Keratinocyte (primary cell): ENCODE data around the gene PPP1R36. TPM values are rescaled to one million over a fixed set of nuclear protein-coding genes. Genes with fewer than 3 reads are reported as not detected.

Experiments
- DNase-seq: peaks from one replicate; pipeline ENCODE4 v3.0.0-alpha.2; 2011; ENCODE audit warnings: low read depth, missing footprints, low spot score
- FAIRE-seq: peaks from 2 replicates; lab custom pipeline; 2011; peaks lifted over from hg19 to GRCh38; lab: Jason Lieb, UNC
- H2AFZ ChIP-seq: 2 replicates; pipeline ENCODE4 v1.6.0; 2012; ENCODE audit warnings: low read length, control low read depth, inconsistent platforms; ENCODE audit not compliant: control insufficient read depth
- H3K27ac ChIP-seq: 2 replicates; pipeline ENCODE4 v1.5.1; 2011; ENCODE audit warnings: low read length; ENCODE audit not compliant: control insufficient read depth, insufficient read depth
- H3K27me3 ChIP-seq: 3 replicates; pipeline ENCODE4 v1.6.0; 2011; ENCODE audit warnings: low read length; ENCODE audit not compliant: control insufficient read depth, insufficient read depth; ENCODE audit errors: extremely low read depth
- H3K36me3 ChIP-seq, 2 experiments: 2 replicates in 1 of 2; 3 replicates in 1 of 2; pipeline ENCODE4 v1.5.1; 2011; ENCODE audit warnings: low read length in 2 of 2, mild to moderate bottlenecking in 1 of 2; ENCODE audit not compliant: control insufficient read depth in 2 of 2, insufficient read depth in 2 of 2; ENCODE audit errors: extremely low read depth in 1 of 2
- H3K4me1 ChIP-seq: 3 replicates; pipeline ENCODE4 v1.5.1; 2011; ENCODE audit warnings: low read length; ENCODE audit not compliant: control insufficient read depth, insufficient read depth; ENCODE audit errors: extremely low read depth
- H3K4me2 ChIP-seq: 3 replicates; pipeline ENCODE4 v1.6.0; 2011; ENCODE audit warnings: low read depth, low read length; ENCODE audit not compliant: control insufficient read depth, insufficient read depth; ENCODE audit errors: extremely low read depth
- H3K4me3 ChIP-seq, 3 experiments: fragments of 200-600 bp in 1 of 3; sonication (generic) in 1 of 3; 2 replicates in 2 of 3; 3 replicates in 1 of 3; pipeline ENCODE4 v1.5.1; 2011 to 2016; ENCODE audit warnings: low read length in 3 of 3, mild to moderate bottlenecking in 3 of 3, control low read depth in 2 of 3, inconsistent platforms in 1 of 3, low read depth in 1 of 3, mixed read lengths in 1 of 3, mixed run types in 1 of 3, moderate library complexity in 1 of 3; ENCODE audit not compliant: control insufficient read depth in 2 of 3, insufficient read depth in 2 of 3; ENCODE audit errors: extremely low read depth in 1 of 3
- H3K79me2 ChIP-seq: 2 replicates; pipeline ENCODE4 v1.6.0; 2012; ENCODE audit warnings: low read length; ENCODE audit not compliant: control insufficient read depth, insufficient read depth
- H3K9ac ChIP-seq: 3 replicates; pipeline ENCODE4 v1.6.0; 2011; ENCODE audit warnings: low read length; ENCODE audit not compliant: control insufficient read depth, insufficient read depth; ENCODE audit errors: extremely low read depth
- H3K9me1 ChIP-seq: 3 replicates; pipeline ENCODE4 v1.6.0; 2011; ENCODE audit warnings: low read length; ENCODE audit not compliant: control insufficient read depth, insufficient read depth; ENCODE audit errors: extremely low read depth
- H3K9me3 ChIP-seq: 2 replicates; pipeline ENCODE4 v1.5.1; 2012; ENCODE audit warnings: low read depth, low read length; ENCODE audit not compliant: control insufficient read depth
- H4K20me1 ChIP-seq: 3 replicates; pipeline ENCODE4 v1.6.0; 2011; ENCODE audit warnings: low read length; ENCODE audit not compliant: control insufficient read depth, insufficient read depth; ENCODE audit errors: extremely low read depth
- CTCF ChIP-seq, 3 experiments: IDR thresholded peaks in 1 of 3; conservative IDR thresholded peaks in 1 of 3; optimal IDR thresholded peaks in 1 of 3; 2 replicates in 2 of 3; 3 replicates in 1 of 3; pipeline versions ENCODE3 to v1.5.1; 2011; ENCODE audit warnings: low read length in 3 of 3, mild to moderate bottlenecking in 3 of 3, moderate library complexity in 2 of 3, control low read depth in 1 of 3, inconsistent platforms in 1 of 3; ENCODE audit not compliant: insufficient read depth in 2 of 3; ENCODE audit errors: extremely low read depth in 1 of 3
- EZH2 ChIP-seq: IDR thresholded peaks from one replicate; pipeline ENCODE4 v1.6.1; 2012; ENCODE audit warnings: inconsistent platforms, mild to moderate bottlenecking, low read length, moderate library complexity
- dilution Hi-C: fragments of 300-500 bp; cut with MboI; formaldehyde crosslinking; loops from one replicate; pipeline ENCODE4 v1.7.0; 2020; ENCODE audit warnings: low sequenced_read_pairs; ENCODE audit not compliant: extremely low pct_ligation_motif_present
- polyA plus RNA-seq, 5 experiments: library from polyadenylated mRNA; depleted of rRNA in 3 of 5; stranded (reverse) in 3 of 5; stranded (forward) in 1 of 5; unstranded in 1 of 5; fragments of >200 nt; gene quantifications; 1 replicate in 1 of 5; 2 replicates in 3 of 5; 3 replicates in 1 of 5; pipeline versions ENCODE4 v1.2.1 to v1.2.3, GENCODE V29; 2011 to 2012; ENCODE audit warnings: missing spikeins in 2 of 5, low read depth in 1 of 5, low replicate concordance in 1 of 5

The PPP1R36 gene
- polyA plus RNA-seq, 1 donor (not counting 4 experiments of a cell fraction or from before 2014, with no cell fraction given) = 0.81 TPM

DNA sequence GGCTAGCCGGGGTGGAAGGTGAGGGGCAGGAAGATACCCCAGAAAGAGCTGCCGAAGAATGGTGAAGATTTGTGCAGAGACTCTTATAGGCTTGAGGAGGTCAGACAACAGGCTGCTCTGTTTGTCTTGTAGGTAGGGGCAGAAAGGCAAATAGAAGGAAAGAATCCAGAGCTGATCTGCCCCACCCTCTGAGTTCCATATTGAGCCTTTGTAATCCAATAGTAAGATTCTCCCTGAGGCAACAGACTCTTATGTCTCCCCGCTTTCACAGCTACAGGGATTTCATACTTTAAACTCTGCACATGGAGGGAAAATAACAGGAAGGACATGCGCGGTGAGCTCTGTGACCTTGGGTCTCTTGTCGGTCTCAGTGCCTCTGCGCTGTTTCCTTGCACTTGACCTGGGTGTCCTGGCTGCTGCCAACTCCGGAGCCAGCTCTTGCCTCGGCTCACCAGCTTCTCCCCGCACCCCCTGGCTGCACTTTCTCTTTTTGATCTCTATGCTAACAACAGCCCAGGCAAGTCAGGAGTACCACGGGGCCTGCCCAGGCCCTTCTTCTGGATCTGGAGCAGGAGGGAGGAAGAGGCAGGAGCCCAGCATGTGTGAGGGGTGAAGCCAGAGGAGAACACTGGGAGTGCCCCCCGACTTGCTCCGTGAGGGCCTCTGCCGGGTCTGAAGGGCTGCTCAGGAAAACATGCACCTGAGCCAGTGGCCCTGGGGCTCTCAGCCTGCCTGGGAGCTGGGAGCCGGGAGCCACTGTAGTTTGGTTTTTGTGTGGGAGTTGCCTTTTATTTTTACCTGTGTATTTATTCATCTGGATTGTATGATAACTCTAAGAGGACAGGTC, 75.8 kb downstream of the PPP1R36 start:
- Histone ChIP-seq H3K4me2 (peak overlapping the region; percentile 38), H2AFZ (peak overlapping the region; percentile 62), H3K36me3 (no peaks in the 10 kb centered on the region), H3K4me3 (no peak overlapping the region), H3K27ac (no peak overlapping the region), H3K9me1 (no peaks in the 10 kb centered on the region), H3K9me3 (no peaks in the 10 kb centered on the region), H4K20me1 (no peaks in the 10 kb centered on the region), H3K79me2 (no peaks in the 10 kb centered on the region), H3K9ac (no peak overlapping the region), H3K4me1 (peaks cover 33% of the 10 kb centered on the region), H3K27me3 (no peaks in the 10 kb centered on the region)
- DNase-seq = no peak
- FAIRE-seq = peak; percentile 56
- no peak for TF ChIP-seq CTCF (optimal IDR thresholded peaks at IDR 0.05 in 1 of 3, IDR thresholded peaks at IDR 0.05 in 1 of 3, conservative IDR thresholded peaks at IDR 0.05 in 1 of 3; ENCODE audit: extremely low read depth in 1 of 3, insufficient read depth in 2 of 3, low read length in 3 of 3)
- no peak for TF ChIP-seq EZH2
- dilution Hi-C loops = no loop called here

GRCh38 chr14:64628940-64629408, 79.2 kb downstream of the PPP1R36 start:
- no peaks in the 10 kb centered on the region for H3K36me3 ChIP-seq
- H3K9ac ChIP-seq = no peak overlapping the region
- no peaks in the 10 kb centered on the region for H4K20me1 ChIP-seq
- dilution Hi-C loops = no loop called here
- peak in 1 of 3 experiments; percentile 7 for TF ChIP-seq CTCF (optimal IDR thresholded peaks at IDR 0.05 in 1 of 3, IDR thresholded peaks at IDR 0.05 in 1 of 3, conservative IDR thresholded peaks at IDR 0.05 in 1 of 3; ENCODE audit: extremely low read depth in 1 of 3, insufficient read depth in 2 of 3, low read length in 3 of 3)
- TF ChIP-seq EZH2 = no peak
- FAIRE-seq = peak; percentile 80
- no peak overlapping the region for H3K4me2 ChIP-seq
- no peak overlapping the region for H3K4me3 ChIP-seq
- no peaks in the 10 kb centered on the region for H3K27me3 ChIP-seq
- H3K27ac ChIP-seq = peak overlapping the region; percentile 25
- no peak for DNase-seq
- no peaks in the 10 kb centered on the region for H3K9me1 ChIP-seq
- no peak overlapping the region for H2AFZ ChIP-seq
- no peaks in the 10 kb centered on the region for H3K9me3 ChIP-seq
- H3K4me1 ChIP-seq = peaks cover 18% of the 10 kb centered on the region
- no peaks in the 10 kb centered on the region for H3K79me2 ChIP-seq
